Measurements from ENCODE around the gene COX8C. TPM values are rescaled to one million over a fixed set of nuclear protein-coding genes. Genes with fewer than 3 reads are reported as not detected.

COX8C gene
- total RNA-seq, 1 donor from 2014 or later = not detected

DNA sequence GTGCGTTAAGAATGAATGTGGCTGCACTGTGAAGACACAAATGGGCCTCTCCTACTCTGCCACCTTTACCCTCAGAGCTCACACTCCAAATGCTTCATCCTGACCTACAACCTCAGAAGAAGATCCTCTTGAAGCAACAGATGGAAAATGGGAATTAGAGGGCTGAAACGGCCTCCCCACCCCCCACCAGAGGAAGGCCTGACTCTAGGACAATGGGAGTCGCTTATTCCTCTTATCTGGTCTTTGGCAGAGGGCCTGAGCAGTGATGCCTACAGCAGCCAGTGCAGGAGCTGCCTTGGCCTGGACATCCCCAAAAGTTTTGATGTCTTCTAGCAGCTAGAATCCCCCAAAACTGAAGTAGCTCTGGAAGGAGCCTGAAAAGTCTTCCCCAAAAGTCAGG lies 43.3 kb upstream of the COX8C start:
- no peak overlapping the region for H3K4me3 ChIP-seq
- no peak for DNase-seq
- peaks cover 6% of the 10 kb centered on the region for H3K4me1 ChIP-seq
- no peaks in the 10 kb centered on the region for H3K9me3 ChIP-seq
- H3K27ac ChIP-seq = no peak overlapping the region
- ATAC-seq = no peak
- H3K27me3 ChIP-seq = no peaks in the 10 kb centered on the region
- intact Hi-C loops (cut with DNase I) = no loop called here
- no peaks in the 10 kb centered on the region for H3K36me3 ChIP-seq
- TF ChIP-seq, protein P1, sequence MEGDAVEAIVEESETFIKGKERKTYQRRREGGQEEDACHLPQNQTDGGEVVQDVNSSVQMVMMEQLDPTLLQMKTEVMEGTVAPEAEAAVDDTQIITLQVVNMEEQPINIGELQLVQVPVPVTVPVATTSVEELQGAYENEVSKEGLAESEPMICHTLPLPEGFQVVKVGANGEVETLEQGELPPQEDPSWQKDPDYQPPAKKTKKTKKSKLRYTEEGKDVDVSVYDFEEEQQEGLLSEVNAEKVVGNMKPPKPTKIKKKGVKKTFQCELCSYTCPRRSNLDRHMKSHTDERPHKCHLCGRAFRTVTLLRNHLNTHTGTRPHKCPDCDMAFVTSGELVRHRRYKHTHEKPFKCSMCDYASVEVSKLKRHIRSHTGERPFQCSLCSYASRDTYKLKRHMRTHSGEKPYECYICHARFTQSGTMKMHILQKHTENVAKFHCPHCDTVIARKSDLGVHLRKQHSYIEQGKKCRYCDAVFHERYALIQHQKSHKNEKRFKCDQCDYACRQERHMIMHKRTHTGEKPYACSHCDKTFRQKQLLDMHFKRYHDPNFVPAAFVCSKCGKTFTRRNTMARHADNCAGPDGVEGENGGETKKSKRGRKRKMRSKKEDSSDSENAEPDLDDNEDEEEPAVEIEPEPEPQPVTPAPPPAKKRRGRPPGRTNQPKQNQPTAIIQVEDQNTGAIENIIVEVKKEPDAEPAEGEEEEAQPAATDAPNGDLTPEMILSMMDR (IDR thresholded peaks at IDR 0.05) = no peak

DNA sequence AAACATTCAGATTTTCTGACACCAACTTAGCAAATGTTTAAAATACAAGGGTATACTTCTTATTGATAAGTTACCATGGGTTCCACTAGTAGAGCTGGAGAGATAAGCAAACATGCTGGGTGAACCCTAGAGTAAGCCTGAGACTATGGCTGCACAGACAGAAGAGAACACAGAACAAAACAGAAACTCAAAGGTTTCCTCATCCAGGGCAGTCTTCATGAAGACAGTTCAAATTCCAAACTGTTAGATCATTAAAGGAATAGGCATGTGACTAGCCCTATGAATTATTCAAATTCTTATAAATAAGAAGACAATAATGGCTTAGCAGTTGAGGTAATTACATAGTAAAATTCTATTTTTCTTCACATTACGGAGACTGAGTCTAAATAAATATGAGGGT lies 42.2 kb upstream of the COX8C start:
- intact Hi-C loops (cut with DNase I) = no loop called here
- ATAC-seq = no peak
- no peak overlapping the region for H3K27ac ChIP-seq

DNA sequence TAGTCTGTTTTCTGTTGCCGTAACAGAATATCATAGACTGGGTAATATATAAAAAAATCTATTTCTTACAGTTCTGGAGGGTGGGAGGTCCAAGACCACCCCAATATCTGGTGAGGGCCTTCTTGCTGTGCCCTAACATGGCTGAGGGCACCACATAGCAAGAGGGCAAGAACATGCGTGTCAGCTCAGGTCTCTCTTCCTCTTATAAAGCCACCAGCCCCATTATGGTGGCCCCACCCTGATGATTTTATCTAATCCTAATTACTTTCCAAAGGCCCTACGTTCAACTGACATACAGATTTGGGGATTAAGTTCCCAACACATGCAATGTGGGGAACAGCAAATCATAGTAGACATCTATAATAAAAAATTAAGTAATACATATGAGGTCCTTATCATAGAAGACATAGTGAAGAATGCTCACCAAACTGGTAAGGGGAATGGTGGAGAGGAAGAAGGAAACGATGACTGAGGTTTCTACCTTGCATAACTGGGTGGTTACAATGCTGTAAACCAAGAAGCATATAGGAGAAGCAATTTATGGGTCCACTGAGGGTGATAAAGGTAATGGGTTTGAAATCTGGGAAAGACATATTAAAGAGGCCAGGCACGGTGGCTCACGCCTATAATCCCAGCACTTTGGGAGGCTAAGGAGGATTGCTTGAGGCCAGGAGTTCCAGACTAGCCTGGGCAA lies 41.1 kb upstream of the COX8C start:
- Histone ChIP-seq H3K4me3 (no peak overlapping the region), H3K27me3 (no peaks in the 10 kb centered on the region), H3K4me1 (peaks cover 3% of the 10 kb centered on the region), H3K36me3 (no peaks in the 10 kb centered on the region), H3K9me3 (no peaks in the 10 kb centered on the region), H3K27ac (no peak overlapping the region)
- ATAC-seq (no peak), DNase-seq (no peak)
- intact Hi-C loops (cut with DNase I) = no loop called here
- TF ChIP-seq, protein P1 (IDR thresholded peaks at IDR 0.05) = no peak

More for the DNA sequence above, 42.2 kb upstream of the COX8C start:
- TF ChIP-seq, protein P1 (IDR thresholded peaks at IDR 0.05) = no peak
- peaks cover 6% of the 10 kb centered on the region for H3K4me1 ChIP-seq
- no peak for DNase-seq
- no peaks in the 10 kb centered on the region for H3K27me3 ChIP-seq
- H3K36me3 ChIP-seq = no peaks in the 10 kb centered on the region
- no peak overlapping the region for H3K4me3 ChIP-seq
- H3K9me3 ChIP-seq = no peaks in the 10 kb centered on the region

DNA sequence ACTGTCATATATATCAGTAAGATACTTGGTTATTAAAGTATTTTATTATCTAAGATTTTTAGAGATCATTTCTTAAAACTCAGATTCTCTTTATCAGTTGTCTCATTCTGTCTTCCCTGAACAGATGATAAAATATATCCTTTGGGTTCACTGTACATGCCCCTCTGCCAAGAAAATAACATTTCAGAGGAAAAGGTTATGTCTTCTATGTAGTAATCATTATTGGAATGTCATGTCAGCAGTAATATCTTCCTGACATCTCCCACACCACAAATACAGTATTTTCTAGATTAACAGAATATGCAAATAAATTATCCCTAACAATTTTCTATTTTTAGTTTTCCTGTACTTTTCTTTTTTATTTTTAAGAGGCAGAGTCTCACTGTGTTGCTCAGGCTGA lies 40.2 kb upstream of the COX8C start:
- ATAC-seq (no peak), DNase-seq (no peak)
- Histone ChIP-seq H3K27ac (no peak overlapping the region), H3K4me3 (no peak overlapping the region), H3K9me3 (no peaks in the 10 kb centered on the region), H3K27me3 (no peaks in the 10 kb centered on the region), H3K36me3 (no peaks in the 10 kb centered on the region), H3K4me1 (peaks cover 3% of the 10 kb centered on the region)
- TF ChIP-seq, protein P1 (IDR thresholded peaks at IDR 0.05) = no peak
- intact Hi-C loops (cut with DNase I) = no loop called here

DNA sequence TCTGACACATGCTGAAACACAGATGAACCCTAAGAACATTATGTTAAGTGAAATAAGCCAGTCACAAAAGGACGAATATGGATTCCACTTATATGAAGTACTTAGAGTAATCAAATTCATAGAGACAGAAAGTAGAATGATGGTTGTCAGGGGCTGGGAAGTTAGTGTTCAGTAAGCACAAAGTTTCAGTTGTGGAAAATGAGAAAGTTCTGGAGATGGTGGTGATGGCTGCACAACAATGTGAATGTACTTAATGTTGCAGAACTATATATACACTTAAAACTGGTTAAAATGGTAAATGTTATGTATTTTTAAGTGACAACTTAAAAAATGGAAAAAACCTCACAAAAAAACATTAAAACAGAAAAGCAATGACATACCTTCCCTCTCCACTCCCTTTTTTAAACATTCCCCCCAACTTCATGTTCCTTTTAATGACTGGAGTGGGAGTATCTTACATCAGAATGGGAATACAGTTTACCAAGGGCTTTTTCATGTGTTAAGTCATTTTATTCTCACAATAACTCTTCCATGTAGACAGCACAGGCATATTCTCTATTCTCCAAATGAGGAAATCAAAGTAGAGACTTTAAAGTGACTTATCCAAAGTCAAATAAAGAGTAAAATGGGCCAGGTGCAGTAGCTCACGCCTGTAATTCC lies 38.2 kb upstream of the COX8C start:
- Histone ChIP-seq H3K27me3 (no peaks in the 10 kb centered on the region), H3K4me1 (peaks cover 6% of the 10 kb centered on the region), H3K36me3 (no peaks in the 10 kb centered on the region), H3K27ac (no peak overlapping the region), H3K4me3 (no peak overlapping the region), H3K9me3 (no peaks in the 10 kb centered on the region)
- intact Hi-C loops (cut with DNase I) = no loop called here
- DNase-seq (no peak), ATAC-seq (no peak)
- TF ChIP-seq, protein P1 (IDR thresholded peaks at IDR 0.05) = no peak

Measured in upper lobe of right lung (tissue), 1 donor.